MM.1S (cell line): Measurements from ENCODE around the gene ZPBP.

Experiments used
- CTCF ChIP-seq: fragments of 300-600 bp; sonication (generic); IDR thresholded peaks from 2 replicates; pipeline ENCODE4 v1.5.1; 2016; ENCODE audit warnings: antibody characterized with exemption, low read length, mixed read lengths
- EZH2 ChIP-seq: fragments of 300-600 bp; sonication (generic); optimal IDR thresholded peaks from 2 replicates; pipeline ENCODE3; 2017; ENCODE audit warnings: low read depth, mild to moderate bottlenecking, antibody characterized with exemption, low read length, mixed read lengths
- EZH2phosphoT487 ChIP-seq: fragments of 300-600 bp; sonication (generic); IDR thresholded peaks from 2 replicates; pipeline ENCODE4 v1.6.1; 2018; ENCODE audit warnings: antibody characterized with exemption, low read length

DNA sequence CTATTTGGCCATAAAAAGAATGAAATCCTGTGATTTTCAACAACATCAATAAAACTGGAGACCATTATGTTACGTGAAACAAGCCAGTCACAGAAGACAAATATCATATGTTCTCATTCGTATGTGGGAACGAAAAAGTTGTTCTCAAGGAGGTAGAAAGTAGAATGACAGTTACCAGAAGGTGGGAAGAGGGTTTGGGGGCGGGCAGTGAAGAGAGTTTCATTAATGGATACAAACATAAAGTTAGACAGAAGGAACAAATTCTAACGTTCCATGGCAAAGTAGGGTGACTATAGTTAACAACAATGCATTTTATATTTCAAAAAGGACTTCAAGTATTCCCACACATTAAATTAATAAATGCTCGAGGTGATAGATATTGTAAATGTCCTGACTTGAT is 97.4 kb downstream of the ZPBP start:
- TF ChIP-seq CTCF (no peak), EZH2 (no peak), EZH2phosphoT487 (no peak)
